AG09319 (cell line): ENCODE results near the gene GARNL3.
A peak's percentile ranks its signal among the peaks of the same experiment; 100 is the strongest.

Experiments used
- DNase-seq: peaks from one replicate; pipeline ENCODE4 v3.0.0-alpha.2; 2010; ENCODE audit warnings: low read depth; ENCODE audit errors: extremely low read depth
- TF ChIP-seq, protein P1 (sequence below): IDR thresholded peaks from 2 replicates; pipeline ENCODE4 v1.5.1; 2011; ENCODE audit warnings: low read depth, mild to moderate bottlenecking, inconsistent platforms, low read length, moderate library complexity

The GARNL3 gene

GRCh38 chr9:127388856-127389238, 124.3 kb downstream of the GARNL3 start:
- TF ChIP-seq, protein P1, sequence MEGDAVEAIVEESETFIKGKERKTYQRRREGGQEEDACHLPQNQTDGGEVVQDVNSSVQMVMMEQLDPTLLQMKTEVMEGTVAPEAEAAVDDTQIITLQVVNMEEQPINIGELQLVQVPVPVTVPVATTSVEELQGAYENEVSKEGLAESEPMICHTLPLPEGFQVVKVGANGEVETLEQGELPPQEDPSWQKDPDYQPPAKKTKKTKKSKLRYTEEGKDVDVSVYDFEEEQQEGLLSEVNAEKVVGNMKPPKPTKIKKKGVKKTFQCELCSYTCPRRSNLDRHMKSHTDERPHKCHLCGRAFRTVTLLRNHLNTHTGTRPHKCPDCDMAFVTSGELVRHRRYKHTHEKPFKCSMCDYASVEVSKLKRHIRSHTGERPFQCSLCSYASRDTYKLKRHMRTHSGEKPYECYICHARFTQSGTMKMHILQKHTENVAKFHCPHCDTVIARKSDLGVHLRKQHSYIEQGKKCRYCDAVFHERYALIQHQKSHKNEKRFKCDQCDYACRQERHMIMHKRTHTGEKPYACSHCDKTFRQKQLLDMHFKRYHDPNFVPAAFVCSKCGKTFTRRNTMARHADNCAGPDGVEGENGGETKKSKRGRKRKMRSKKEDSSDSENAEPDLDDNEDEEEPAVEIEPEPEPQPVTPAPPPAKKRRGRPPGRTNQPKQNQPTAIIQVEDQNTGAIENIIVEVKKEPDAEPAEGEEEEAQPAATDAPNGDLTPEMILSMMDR: no peak
- no peak for DNase-seq

GRCh38 chr9:127389381-127390247, 125.0 kb downstream of the GARNL3 start:
- TF ChIP-seq, protein P1: no peak
- DNase-seq: no peak

DNA sequence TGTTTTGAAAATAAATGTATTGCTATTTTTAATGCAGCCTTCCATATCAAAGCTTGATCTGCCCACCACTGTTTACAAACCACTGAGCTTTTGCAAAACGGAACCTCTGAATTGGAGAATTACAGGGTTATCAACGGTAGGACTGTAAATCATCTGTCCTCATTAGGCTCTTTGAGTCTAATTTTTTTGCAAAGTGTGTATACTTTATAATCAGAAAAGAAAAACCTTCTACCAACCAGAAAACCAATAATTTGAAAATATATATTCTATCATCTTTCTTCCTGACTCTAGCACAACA, 125.6 kb downstream of the GARNL3 start:
- DNase-seq: no peak

GRCh38 chr9:127390563-127390962, 126.0 kb downstream of the GARNL3 start:
- DNase-seq: no peak

More for the DNA sequence above, 125.6 kb downstream of the GARNL3 start:
- TF ChIP-seq, protein P1: no peak

DNA sequence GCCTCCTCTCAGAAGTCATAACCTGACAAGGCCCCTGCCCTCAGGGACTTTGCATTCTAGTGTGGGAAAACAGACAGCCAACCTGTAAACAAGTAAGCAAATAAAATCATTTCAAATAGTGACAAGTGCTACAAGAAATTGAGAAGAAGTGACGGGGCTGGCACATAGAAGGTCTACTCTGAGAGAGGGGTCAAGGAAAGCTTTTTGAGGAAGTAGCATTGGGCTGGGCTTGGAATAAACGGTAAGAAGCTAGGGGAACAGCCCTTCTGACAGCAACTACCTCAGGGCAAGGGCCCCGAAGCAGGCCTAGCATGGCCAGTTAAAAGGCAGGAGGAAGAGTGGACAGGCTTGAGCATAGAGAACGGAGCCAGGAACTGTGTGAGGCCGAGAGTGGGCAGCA, 127.6 kb downstream of the GARNL3 start:
- TF ChIP-seq, protein P1: no peak
- no peak for DNase-seq

More at GRCh38 chr9:127390563-127390962, 126.0 kb downstream of the GARNL3 start:
- TF ChIP-seq, protein P1: no peak

DNA sequence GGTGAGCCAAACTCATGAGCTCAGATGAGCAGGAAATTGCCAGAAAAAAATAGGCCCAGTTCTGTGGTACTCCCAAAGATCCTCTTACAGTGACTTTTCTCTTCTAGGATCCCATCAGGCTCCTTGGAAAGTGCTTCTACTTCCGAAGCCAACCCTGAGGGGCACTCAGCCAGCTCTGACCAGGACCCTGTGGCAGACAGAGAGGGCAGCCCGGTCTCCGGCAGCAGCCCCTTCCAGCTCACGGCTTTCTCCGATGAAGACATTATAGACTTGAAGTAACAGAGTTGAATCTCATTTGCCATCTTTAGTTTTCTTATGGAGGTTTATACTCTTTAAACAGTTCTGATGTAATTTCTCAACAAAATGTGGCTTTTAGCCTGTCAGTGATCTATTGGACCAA, 128.4 kb downstream of the GARNL3 start:
- TF ChIP-seq, protein P1: no peak
- no peak for DNase-seq

DNA sequence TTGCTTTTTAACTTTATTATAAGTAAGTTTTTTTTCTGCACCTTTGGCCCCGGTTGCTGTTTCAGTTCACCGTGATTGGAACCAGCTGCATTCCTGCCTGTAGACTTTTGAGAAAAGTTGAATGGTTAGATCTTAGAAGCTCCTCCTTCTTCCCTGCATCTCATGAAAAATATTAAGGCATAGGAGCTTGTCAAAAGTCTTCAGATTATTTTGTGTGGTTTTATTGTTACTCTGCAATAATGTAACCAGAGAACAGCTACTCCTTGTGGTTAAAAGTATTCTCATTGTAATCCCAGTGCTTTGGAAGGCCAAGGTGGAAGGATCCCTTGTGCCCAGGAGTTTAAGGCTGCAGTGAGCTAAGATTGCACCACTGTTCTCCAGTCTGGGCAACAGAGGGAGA, 129.1 kb downstream of the GARNL3 start:
- TF ChIP-seq, protein P1: peak; percentile 32
- DNase-seq: peak; percentile 4
